Measurements from ENCODE around the gene DCTN2.
"Not testable (repeated sequence)": the region's sequence is repeated elsewhere in the genome, so short reads cannot be mapped to it uniquely, and the experiment has no call there.

Gene DCTN2

GRCh38 chr12:57498132-57498502, 48.9 kb downstream of the DCTN2 start:
- TF ChIP-seq CTCF (conservative IDR thresholded peaks at IDR 0.05; ENCODE audit: low read depth, low read length): no peak
- no peak overlapping the region for H3K4me3 ChIP-seq (ENCODE audit: low read depth, low read length)
- no peak for DNase-seq (ENCODE audit: low read depth)

GRCh38 chr12:57497223-57498131, 49.5 kb downstream of the DCTN2 start:
- H3K4me3 ChIP-seq (ENCODE audit: low read depth, low read length): no peak overlapping the region
- no peak for DNase-seq (ENCODE audit: low read depth)
- no peak for TF ChIP-seq CTCF (conservative IDR thresholded peaks at IDR 0.05; ENCODE audit: low read depth, low read length)

- no peak overlapping the region for H3K4me3 ChIP-seq (ENCODE audit: low read depth, low read length)
- TF ChIP-seq CTCF (conservative IDR thresholded peaks at IDR 0.05; ENCODE audit: low read depth, low read length): no peak
- DNase-seq (ENCODE audit: low read depth): no peak
Measured at GRCh38 chr12:57496822-57497221, 50.2 kb downstream of the DCTN2 start.

GRCh38 chr12:57495051-57495701, 51.8 kb downstream of the DCTN2 start:
- DNase-seq (ENCODE audit: low read depth); H3K4me3 ChIP-seq (ENCODE audit: low read depth, low read length): not testable (repeated sequence)

- DNase-seq (ENCODE audit: low read depth): no peak
Measured at GRCh38 chr12:57491393-57492280, 55.4 kb downstream of the DCTN2 start.

GRCh38 chr12:57490126-57490525, 56.9 kb downstream of the DCTN2 start:
- H3K4me3 ChIP-seq (ENCODE audit: low read depth, low read length): no peak overlapping the region
- no peak for TF ChIP-seq CTCF (conservative IDR thresholded peaks at IDR 0.05; ENCODE audit: low read depth, low read length)
- DNase-seq (ENCODE audit: low read depth): no peak

More at GRCh38 chr12:57491393-57492280, 55.4 kb downstream of the DCTN2 start:
- peak; percentile 29 for TF ChIP-seq CTCF (conservative IDR thresholded peaks at IDR 0.05; ENCODE audit: low read depth, low read length)
- no peak overlapping the region for H3K4me3 ChIP-seq (ENCODE audit: low read depth, low read length)

GRCh38 chr12:57489157-57489641, 57.8 kb downstream of the DCTN2 start:
- peak; percentile 23 for DNase-seq (ENCODE audit: low read depth)
- peak overlapping the region; percentile 99 for H3K4me3 ChIP-seq (ENCODE audit: low read depth, low read length)

More at GRCh38 chr12:57489157-57489641, 57.8 kb downstream of the DCTN2 start:
- no peak for TF ChIP-seq CTCF (conservative IDR thresholded peaks at IDR 0.05; ENCODE audit: low read depth, low read length)

All from choroid plexus epithelial cell (primary cell).